ENCODE results near the gene TMEM209. TPM values are rescaled to one million over a fixed set of nuclear protein-coding genes. Genes with fewer than 3 reads are reported as not detected.

TMEM209 gene
- total RNA-seq, 3 donors from 2014 or later (not counting 1 experiment from before 2014, with no cell fraction given): 26.3 to 31.0 (median 30.4) TPM

DNA sequence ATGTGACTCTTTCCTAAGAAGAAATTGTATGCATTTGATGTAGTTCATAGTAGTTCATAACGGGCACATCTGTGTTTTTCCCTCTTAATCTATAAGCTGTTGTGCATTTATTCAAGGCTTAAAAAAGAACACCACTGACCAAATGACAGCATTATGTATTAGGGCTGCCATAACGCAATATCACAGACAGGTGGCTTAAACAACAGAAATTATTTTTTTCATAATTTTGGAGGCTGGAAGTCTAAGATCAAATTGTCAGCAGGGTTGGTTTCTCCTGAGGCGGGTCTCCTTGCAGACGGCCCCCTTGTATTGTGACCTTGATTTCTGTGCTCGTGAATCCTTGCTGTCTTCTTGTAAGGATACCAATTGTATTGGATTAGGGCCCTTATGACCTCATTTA, 1.8 kb upstream of the TMEM209 start:
- Histone ChIP-seq H3K36me3 (ENCODE audit: control insufficient read depth, insufficient read depth, low read length) (peaks cover 6% of the 10 kb centered on the region), H3K4me3 (ENCODE audit: low read length) (no peak overlapping the region), H3K27ac (ENCODE audit: low read length) (no peak overlapping the region), H3K4me1 (ENCODE audit: control insufficient read depth, insufficient read depth, low read length) (peaks cover 9% of the 10 kb centered on the region), H3K27me3 (ENCODE audit: control insufficient read depth, insufficient read depth, low read length) (no peaks in the 10 kb centered on the region), H3K9me3 (ENCODE audit: control insufficient read depth, insufficient read depth, low read length) (no peaks in the 10 kb centered on the region)
- Mint-ChIP-seq H3K9me3 (no peaks in the 10 kb centered on the region), H3K36me3 (peaks cover 11% of the 10 kb centered on the region), H3K27me3 (ENCODE audit: low read depth in 2 of 2) (peaks cover 0 to 5% of the 10 kb centered on the region in 2 donors), H3K27ac (no peak overlapping the region), H3K4me3 (peak overlapping the region; percentile 49), H3K4me1 (peaks cover 14 to 20% of the 10 kb centered on the region in 2 donors)
- ATAC-seq (no peak), DNase-seq (peak in 1 of 2 donors; percentile 5)
- 98% methylated on average over 4 of the region's 5 CpGs for WGBS (ENCODE audit: insufficient coverage)
- intact Hi-C loops (cut with micrococcal nuclease): loop anchor here (5.0 kb wide), 1 partner anchor 135 kb away; the partner anchor contains the start of gene KLHDC10
- TF ChIP-seq CTCF (IDR thresholded peaks at IDR 0.05): no peak

DNA sequence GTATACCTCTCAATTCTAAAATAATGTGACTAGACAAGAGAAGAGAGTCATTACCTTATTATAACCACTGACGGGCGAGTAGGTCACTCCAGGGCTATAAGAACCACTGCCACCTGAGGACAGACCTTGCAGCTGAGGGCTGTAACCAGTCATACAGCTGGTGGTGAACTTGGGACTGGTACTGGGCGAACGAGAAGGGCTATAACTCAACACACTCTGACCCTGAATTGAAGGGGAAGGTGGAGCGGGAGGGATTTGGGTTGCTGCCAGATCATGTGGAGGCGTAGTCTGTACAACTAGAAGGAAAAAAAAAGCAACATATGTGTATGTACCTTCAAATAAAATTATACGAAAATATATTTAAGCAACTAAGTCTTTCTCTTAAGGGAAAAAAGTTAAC, 3.4 kb downstream of the TMEM209 start:
- no peak overlapping the region for H3K27ac Mint-ChIP-seq
- H3K4me3 ChIP-seq (ENCODE audit: low read length): no peak overlapping the region
- no peaks in the 10 kb centered on the region for H3K9me3 Mint-ChIP-seq
- WGBS (ENCODE audit: insufficient coverage): 99% methylated on average over 6 of the region's 7 CpGs
- no peaks in the 10 kb centered on the region for H3K27me3 ChIP-seq (ENCODE audit: control insufficient read depth, insufficient read depth, low read length)
- H3K9me3 ChIP-seq (ENCODE audit: control insufficient read depth, insufficient read depth, low read length): no peaks in the 10 kb centered on the region
- H3K36me3 Mint-ChIP-seq: peaks cover 34% of the 10 kb centered on the region
- no peak for TF ChIP-seq CTCF (IDR thresholded peaks at IDR 0.05)
- H3K36me3 ChIP-seq (ENCODE audit: control insufficient read depth, insufficient read depth, low read length): peaks cover 39% of the 10 kb centered on the region
- peaks cover 22 to 25% of the 10 kb centered on the region in 2 donors for H3K4me1 Mint-ChIP-seq
- peak overlapping the region; percentile 38 for H3K4me3 Mint-ChIP-seq
- intact Hi-C loops (cut with micrococcal nuclease): no loop called here
- DNase-seq (no peak), ATAC-seq (no peak)
- H3K4me1 ChIP-seq (ENCODE audit: control insufficient read depth, insufficient read depth, low read length): peaks cover 9% of the 10 kb centered on the region
- H3K27me3 Mint-ChIP-seq (ENCODE audit: low read depth in 2 of 2): no peaks in the 10 kb centered on the region
- no peak overlapping the region for H3K27ac ChIP-seq (ENCODE audit: low read length)

DNA sequence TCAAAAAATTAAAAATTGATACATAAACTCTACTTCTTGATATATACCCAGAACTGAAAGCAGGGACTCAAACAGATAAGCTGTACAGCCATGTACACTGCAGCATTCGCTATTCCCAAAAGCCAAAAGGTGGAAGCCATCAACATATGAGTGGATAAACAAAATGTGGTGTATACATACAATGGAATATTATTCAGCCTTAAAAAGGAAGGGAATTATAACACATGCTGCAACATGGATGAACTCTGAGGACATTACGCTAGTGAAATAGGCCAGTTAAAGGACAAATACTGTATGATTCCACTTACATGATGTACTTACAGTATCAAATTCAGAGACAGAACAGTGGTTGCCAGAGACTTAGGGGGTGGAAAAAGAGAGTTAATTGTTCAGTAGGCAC, 8.1 kb downstream of the TMEM209 start:
- intact Hi-C loops (cut with micrococcal nuclease): no loop called here
- no peaks in the 10 kb centered on the region for H3K27me3 Mint-ChIP-seq (ENCODE audit: low read depth in 2 of 2)
- H3K36me3 Mint-ChIP-seq: peaks cover 23% of the 10 kb centered on the region
- no peak for DNase-seq
- ATAC-seq: no peak
- Histone ChIP-seq H3K36me3 (ENCODE audit: control insufficient read depth, insufficient read depth, low read length) (peaks cover 43% of the 10 kb centered on the region), H3K4me1 (ENCODE audit: control insufficient read depth, insufficient read depth, low read length) (no peaks in the 10 kb centered on the region), H3K4me3 (ENCODE audit: low read length) (no peak overlapping the region), H3K27ac (ENCODE audit: low read length) (no peak overlapping the region), H3K9me3 (ENCODE audit: control insufficient read depth, insufficient read depth, low read length) (no peaks in the 10 kb centered on the region), H3K27me3 (ENCODE audit: control insufficient read depth, insufficient read depth, low read length) (no peaks in the 10 kb centered on the region)
- H3K27ac Mint-ChIP-seq: peak overlapping the region in 1 of 2 donors; percentile 8
- no peak overlapping the region for H3K4me3 Mint-ChIP-seq
- no peaks in the 10 kb centered on the region for H3K9me3 Mint-ChIP-seq
- no peak for TF ChIP-seq CTCF (IDR thresholded peaks at IDR 0.05)
- WGBS (ENCODE audit: insufficient coverage): 73% methylated on average over 2 of the region's 2 CpGs
- peaks cover 5 to 8% of the 10 kb centered on the region in 2 donors for H3K4me1 Mint-ChIP-seq

DNA sequence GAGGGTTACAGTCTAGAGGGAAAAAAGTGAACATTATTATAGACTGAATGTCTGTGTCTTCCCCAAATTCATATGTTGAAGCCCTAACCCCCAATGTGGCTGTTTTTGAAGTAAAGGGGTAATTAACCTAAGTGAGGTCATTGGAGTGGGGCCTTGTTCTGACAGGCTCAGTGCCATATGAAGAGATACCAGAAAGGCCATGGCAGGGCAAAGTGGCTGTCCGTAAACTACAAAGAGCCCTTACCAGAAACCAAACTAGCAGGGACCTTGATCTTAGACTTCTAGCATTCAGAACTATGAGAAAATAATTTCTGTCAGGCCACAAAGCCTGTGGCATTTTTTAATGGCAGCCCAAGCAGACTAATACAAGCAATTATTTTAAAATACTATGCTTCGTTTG, 8.7 kb downstream of the TMEM209 start:
- Mint-ChIP-seq H3K27ac (no peak overlapping the region), H3K4me3 (no peak overlapping the region), H3K27me3 (ENCODE audit: low read depth in 2 of 2) (no peaks in the 10 kb centered on the region), H3K4me1 (peaks cover 5% of the 10 kb centered on the region in 2 donors), H3K36me3 (peaks cover 17% of the 10 kb centered on the region), H3K9me3 (no peaks in the 10 kb centered on the region)
- Histone ChIP-seq H3K36me3 (ENCODE audit: control insufficient read depth, insufficient read depth, low read length) (peaks cover 40% of the 10 kb centered on the region), H3K9me3 (ENCODE audit: control insufficient read depth, insufficient read depth, low read length) (no peaks in the 10 kb centered on the region), H3K4me3 (ENCODE audit: low read length) (no peak overlapping the region), H3K27ac (ENCODE audit: low read length) (no peak overlapping the region), H3K4me1 (ENCODE audit: control insufficient read depth, insufficient read depth, low read length) (no peaks in the 10 kb centered on the region), H3K27me3 (ENCODE audit: control insufficient read depth, insufficient read depth, low read length) (no peaks in the 10 kb centered on the region)
- WGBS (ENCODE audit: insufficient coverage): 64% methylated on average over 2 of the region's 2 CpGs
- no peak for TF ChIP-seq CTCF (IDR thresholded peaks at IDR 0.05)
- no peak for DNase-seq
- ATAC-seq: no peak
- intact Hi-C loops (cut with micrococcal nuclease): no loop called here

Measured in natural killer cell (primary cell).